ENCODE data around the gene BDH1. TPM values are rescaled to one million over a fixed set of nuclear protein-coding genes. Genes with fewer than 3 reads are reported as not detected.
A peak's percentile ranks its signal among the peaks of the same experiment; 100 is the strongest.

BDH1 gene
- total RNA-seq, 1 donor from 2014 or later: 9.8 TPM

DNA sequence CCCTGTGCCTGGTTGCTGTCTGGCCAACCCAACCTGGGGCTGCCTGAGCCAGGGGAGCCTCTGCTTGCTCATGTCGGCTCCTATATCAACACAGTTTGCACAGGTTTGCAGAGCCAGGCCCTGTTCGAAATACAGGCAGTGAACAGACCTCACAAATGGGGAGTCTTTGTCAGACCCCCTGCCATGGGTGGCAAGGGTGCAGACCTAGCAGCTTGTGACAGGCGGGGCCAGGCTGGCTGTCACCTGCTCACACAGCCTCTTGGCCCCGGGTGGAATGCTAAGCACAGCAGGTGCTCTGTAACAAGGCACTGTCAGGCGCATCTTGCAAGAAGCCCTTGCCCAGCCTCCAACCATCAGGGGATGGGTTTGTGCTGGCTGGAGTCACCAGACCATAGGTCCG is 47.3 kb downstream of the BDH1 start:
- no peak for FAIRE-seq
- DNase-seq (ENCODE audit: low spot score in 2 of 2): no peak

DNA sequence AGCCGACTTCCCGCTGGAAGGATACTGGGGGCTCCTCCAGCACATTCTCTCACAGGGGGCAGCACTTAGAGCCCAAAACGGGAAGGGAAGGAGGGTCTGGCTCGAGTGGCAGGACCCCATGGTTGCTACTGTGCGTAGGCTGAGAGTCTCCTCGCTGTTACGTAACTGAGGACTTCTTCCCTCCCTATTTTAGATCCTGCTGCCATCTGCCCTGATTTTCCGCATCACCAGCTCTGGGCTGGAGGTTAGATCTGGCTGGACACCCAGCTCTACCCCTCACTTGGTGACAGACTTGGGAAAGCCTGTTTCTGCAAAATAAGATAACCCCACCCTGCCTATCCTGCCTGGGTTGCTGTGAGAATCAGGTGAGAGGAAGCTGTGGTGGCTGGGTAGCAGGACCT is 47.7 kb downstream of the BDH1 start:
- FAIRE-seq (no peak), DNase-seq (ENCODE audit: low spot score in 2 of 2) (no peak)

DNA sequence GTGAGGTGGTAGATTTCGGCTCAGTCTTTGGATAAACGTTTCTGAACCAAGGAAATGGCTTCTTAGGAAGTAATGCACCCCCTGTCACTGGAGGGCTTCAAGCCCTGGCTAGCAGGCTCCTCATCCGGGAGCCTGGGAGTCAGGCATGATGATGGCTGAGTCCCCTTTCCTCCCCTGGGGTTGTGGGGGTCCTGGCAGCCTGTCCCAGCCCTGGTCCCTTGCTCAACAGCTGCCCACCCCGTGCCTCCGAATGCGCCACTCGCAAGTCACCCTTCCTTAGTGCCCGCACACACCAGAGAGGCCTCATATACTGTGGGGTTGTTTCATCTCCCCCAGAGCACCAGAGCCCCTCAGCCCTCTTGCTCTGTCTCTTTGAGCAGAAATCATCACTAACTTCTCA is 48.2 kb downstream of the BDH1 start:
- no peak for FAIRE-seq

DNA sequence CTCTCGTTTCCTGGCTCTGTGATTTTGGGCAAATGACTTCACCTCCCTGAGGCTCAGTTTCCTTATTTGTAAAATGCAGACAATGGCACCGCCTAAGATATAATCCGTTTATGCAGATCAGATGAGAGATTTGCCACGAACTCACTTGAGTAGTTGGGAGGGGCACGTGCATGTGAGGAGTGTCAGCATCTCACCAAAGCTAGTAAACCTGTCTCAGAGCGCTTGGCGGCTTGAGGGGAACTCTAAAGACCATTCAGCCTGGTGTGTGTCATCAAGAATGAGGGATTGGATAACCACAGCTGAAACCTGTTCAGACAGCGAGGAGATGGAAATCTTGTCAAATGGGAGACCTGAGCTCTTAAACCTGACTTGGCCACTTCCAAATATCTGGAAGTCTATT is 48.7 kb downstream of the BDH1 start:
- no peak for FAIRE-seq
- no peak for DNase-seq (ENCODE audit: low spot score in 2 of 2)

More for the DNA sequence above, 48.2 kb downstream of the BDH1 start:
- DNase-seq (ENCODE audit: low spot score in 2 of 2): no peak

DNA sequence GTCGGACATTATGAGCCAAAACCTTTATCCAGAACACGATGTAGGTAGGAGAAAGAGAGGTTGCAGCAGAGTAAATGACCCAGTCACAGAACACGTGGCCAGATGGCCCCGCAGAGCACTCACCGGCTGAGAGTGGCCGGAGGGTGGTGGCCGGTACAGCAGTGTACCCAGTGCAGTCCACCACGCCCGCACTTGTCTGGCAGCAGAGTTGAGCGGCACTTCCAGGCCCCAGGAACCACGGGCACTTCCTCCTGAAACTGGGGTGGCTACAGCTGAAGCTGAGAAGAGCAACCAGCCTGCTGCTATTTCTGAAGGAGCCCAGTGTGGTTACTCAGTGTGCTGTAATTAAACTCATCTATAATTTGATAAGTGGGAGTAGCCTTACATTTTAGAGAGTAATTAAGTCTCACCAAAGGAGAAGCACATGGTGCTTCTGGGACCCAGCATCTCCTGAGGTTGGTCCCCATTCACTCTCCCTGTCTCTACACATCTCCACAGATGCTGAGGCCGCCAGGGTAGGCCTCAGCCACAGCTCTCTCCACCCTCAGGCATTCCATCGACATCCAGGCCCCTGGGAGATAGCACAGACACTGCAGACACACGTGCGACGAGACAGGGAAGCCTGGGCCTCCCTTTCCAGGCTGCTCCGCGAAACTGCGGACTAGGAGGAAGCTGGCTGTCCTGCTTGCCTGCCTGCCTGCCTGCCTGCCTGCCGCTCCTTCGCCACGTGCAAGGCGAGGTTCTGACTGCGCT is 49.8 kb downstream of the BDH1 start:
- DNase-seq (ENCODE audit: low spot score in 2 of 2) (no peak), FAIRE-seq (no peak)

DNA sequence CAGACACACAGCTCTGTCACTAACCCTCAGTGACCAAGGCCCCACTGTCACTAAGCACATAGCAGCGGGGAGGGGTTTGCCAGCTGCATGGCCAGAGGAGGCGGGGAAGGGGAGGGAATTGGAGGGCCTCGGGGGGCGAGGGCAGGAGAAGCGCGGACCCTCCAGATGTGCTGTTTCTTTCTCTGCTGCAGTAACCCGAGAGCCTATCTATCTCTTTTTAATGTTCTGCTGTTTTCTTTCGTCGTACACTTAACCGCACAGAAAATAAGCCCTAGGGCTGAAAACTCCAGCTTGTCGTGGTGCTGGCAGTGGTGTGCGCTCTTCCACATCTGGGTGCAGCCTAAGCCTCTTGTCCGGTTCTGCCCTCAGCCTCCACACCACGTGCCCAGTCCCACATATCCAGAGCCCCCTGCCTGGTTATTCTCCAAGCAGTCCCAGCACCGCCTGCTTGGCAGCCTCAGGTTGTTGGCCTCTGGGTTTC is 51.1 kb downstream of the BDH1 start:
- DNase-seq (ENCODE audit: low spot score in 2 of 2): no peak
- FAIRE-seq: no peak

DNA sequence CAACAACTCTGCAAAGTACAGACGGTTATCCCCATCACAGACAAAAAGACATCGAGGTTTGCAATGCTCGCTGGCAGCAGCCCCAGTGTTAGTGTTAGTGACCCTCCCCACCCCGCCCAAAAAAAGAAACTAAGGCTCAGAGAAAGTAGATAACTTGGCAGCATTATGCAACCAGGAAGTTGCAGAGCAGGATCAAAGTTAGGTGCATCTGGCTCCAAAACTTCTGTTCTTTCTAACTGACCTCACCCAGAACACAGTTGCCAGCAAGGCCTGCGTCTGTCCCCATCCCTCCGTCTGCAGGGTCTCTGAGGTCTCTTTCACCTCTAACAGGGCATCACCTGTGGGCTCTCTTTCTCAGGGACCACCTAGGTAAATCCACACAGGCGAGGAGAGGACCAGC is 51.5 kb downstream of the BDH1 start:
- no peak for DNase-seq (ENCODE audit: low spot score in 2 of 2)
- FAIRE-seq: no peak

DNA sequence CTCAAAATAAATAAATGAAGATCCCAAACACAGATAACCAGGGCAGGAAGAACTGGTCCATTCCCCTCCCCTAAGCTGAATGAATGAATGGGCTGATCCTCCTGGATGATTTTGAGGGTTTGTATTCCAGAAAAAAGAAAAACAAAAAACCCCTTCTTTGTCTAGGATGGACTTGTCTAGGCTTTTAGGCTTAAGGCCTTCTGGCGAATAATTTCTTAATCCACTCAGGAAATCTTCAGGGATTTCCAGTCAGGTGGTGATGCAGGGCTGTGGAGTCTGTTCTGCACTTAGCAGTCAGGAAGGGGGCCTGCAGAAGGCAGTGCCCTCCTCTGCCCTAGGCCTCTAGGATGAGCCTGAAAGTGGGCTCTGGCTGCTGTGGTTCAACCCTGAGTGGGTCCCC is 52.1 kb downstream of the BDH1 start:
- DNase-seq (ENCODE audit: low spot score in 2 of 2): no peak

DNA sequence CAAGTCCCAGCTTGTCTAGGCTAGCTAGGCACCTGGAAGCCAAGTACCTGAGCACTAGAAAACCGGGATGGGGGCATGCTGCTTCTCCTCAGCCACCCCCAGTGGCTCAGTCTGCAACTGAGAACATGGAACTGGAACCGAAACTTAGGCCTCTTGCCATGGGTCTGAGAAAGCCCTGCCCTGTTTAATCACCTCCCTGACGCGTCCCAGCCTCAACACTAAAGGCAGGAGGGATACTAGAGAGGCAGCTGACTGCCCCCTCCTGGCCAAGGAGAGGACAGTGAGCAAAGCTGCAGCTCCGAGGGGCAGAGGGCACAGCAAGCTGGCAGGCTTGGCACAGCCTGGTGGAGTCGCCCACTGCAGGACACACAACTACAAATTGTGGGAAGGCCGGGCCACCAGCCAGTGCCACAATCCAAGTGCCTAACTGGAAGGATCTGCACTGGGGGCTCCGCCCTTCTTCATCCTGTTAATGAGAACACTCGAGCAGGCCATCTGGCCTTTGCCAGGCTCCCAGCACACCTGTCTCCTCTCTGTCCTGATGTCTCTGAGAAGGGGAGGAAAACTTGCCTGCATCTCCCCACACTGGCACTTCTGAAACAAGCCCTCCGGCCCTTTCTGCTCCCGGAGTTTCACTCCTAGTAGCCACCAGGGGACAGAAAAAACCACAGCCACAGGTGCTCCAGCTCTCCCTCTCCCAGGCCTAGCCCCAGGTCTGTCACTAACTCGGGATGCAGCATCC is 53.7 kb downstream of the BDH1 start:
- FAIRE-seq: no peak
- peak; percentile 62 to 65 for DNase-seq (ENCODE audit: low spot score in 2 of 2)

More for the DNA sequence above, 52.1 kb downstream of the BDH1 start:
- FAIRE-seq: no peak

DNA sequence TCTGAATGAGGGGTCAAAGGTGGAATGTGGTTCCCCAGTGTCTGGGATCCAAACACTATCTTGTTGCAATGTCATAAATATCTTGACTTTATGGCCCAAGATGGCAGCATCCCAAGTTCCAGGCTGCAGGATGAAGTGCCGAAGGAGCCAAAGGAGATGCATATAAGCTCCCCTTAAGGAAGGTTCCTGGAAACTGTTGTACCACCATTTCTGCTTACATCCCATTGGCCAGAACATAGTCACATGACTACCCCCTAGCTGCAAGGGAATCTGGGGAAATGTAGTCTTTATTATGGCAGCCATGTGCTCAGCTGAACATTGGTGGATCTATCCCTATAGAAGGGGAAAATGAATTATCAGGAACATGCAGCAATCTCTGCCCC is 54.3 kb downstream of the BDH1 start:
- no peak for FAIRE-seq
- no peak for DNase-seq (ENCODE audit: low spot score in 2 of 2)

DNA sequence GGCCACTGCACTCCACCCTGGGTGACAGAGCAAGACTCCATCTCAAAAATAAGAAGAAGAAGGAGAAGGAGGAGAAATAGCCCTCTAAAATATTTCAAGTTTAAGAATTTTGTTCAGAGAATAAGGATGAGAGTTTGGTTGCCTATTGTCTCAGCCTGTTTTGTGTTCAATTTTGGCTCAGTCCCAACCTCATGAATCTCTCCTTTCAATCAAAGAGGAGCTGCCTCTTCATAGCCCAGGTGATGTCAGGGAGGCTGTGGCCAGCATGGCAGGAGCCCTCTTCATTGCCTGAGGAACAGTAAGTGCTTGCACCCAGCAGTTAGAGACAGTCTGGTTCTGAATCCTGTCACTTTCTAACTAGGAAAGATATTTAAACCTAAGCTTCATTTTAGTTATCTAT is 55.0 kb downstream of the BDH1 start:
- FAIRE-seq: no peak
- no peak for DNase-seq (ENCODE audit: low spot score in 2 of 2)

DNA sequence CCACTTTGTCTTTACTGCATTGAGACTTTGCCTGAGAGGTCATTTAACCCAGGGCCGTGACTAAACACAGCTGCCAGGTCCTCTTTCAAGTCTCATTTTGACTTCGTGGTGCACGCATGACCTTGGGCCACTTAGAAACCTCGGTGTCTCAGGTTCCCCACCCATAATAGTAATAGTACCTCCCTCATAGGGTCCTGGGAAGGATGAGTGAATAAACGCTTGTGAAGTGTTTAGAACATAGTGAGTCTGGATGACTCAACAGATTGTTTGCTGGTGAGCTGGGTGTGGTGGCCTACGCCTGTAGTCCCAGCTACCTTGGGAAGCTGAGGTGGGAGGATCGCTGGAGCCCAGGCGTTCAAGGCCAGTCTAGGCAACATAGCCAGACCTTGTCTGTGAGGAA is 56.3 kb downstream of the BDH1 start:
- no peak for FAIRE-seq
- no peak for DNase-seq (ENCODE audit: low spot score in 2 of 2)

DNA sequence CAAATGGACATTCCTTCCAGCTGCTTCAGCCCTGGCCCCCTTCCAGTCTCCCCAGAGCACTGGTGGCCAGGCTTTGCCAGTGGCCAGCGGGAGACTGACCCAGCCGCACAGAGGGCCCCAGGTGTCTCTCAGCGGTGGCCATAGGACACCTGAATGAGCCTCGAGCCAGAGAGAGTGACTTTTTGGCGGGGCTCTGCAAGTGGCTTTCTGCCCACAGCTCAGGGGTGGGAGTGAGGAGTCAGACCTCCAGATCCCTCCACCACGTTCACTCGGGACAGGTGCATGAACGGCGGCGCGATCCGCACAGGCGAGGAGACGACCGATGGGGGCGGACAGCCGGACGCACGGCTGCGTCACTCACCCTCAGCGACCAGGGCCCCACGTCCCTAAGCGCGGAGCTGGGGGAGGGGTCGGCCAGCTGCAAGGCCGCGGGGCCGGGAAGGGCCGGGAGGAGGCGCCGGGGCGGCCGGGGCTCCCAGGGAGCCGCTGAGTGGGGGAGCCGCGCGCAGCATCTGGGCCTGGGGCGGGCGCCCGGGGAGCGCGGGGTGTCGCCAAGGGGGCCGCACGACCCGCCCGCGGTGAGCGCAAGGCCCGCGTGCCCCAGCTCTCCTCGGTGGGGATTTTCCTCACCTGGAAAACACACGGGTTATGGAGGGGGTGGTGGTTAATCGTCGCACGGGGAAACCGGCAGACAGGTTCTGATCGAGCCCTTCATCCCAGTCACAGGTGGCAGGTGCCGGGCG is 57.1 kb downstream of the BDH1 start:
- FAIRE-seq: no peak

DNA sequence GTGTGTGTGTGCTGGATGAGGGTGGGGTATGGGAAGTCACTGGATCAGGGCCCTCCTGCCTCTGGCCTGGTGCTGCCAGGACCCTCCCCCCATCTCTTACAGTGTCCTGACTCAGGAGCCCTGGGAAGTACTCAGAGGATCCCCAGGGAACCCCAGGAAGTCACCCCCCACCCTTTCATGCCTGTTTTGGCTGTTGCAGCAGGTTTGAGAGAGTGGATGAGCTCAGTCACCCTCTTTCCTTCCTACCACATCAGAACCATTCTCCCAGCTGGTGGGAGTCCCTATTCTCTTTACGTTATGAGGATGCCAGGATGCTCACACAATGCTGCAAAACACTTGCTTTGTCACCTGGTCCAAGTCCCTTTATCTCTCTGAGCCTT is 59.0 kb downstream of the BDH1 start:
- FAIRE-seq (no peak), DNase-seq (ENCODE audit: low spot score in 2 of 2) (no peak)

More for the DNA sequence above, 57.1 kb downstream of the BDH1 start:
- no peak for DNase-seq (ENCODE audit: low spot score in 2 of 2)

DNA sequence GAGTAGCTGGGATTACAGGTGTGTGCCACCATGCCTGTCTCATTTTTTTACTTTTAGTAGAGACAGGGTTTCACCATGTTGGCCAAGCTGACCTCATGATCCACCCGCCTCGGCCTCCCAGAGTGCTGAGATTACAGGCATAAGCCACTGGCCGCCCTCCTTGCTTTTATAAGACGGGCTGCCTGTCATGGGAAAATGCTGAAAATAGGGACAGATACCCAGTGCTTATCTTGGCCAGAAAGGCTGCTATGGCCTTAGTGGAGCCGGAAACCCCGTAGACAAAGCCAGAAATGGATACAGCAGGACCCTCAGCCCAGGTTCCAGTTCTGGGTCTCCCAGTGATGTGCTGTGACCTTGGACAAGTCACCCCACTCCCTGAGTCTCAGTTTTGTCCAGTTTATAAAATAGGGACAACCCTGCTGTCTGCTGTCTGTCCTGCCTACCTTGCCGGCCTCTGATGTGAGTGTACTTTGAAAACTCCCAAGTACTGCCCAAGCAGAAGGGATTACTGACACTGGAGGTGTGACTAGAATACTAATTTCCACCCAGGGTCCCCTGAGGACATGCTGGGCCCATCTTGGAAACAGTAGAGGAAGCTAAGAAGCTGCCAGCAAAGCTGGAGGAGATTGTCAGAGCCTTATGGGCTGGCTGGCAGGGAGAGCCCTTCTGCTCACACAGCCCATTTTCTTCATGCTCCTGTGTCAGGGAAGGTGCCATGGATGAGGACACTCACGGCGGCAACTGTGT is 59.6 kb downstream of the BDH1 start:
- FAIRE-seq: no peak
- DNase-seq (ENCODE audit: low spot score in 2 of 2): peak in 1 of 2 donors; percentile 69

DNA sequence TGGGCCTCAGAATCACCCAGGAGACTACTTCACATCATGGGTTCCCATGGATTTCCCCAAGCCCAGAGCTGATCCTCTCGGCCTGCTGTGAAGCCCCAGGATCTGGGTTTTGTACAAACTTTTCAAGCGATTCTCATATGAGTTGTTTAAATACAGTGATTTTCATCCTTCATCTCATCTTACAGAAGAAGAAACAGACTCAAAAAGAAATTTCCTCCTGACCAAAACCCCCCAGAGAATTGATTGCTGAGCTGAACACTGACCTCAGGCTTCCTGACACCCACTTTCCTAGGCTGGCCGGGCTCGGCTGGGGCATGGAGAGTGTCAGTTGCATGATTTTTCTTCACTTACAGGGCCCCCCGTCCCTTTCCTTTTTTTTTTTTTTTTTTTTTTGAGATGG is 60.3 kb downstream of the BDH1 start:
- DNase-seq (ENCODE audit: low spot score in 2 of 2): no peak
- FAIRE-seq: no peak

DNA sequence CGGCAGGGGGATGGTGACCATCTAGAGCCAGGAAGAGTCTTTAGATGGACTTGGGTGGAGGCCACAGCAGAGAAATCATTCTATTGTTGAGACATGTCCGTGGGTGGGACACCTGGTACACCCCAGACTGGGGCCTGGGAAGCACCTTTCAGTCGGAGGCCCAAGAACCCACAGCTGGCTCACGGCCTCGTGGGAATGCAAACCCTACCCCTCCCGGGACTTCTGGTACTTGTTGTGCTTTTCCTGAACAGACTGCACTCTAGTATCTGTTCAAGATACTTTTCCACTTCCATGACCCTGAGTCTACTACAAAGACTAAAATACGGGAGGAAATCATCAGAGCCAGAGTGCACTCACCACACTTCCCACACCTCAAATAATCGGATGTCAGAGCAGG is 60.7 kb downstream of the BDH1 start:
- no peak for FAIRE-seq

DNA sequence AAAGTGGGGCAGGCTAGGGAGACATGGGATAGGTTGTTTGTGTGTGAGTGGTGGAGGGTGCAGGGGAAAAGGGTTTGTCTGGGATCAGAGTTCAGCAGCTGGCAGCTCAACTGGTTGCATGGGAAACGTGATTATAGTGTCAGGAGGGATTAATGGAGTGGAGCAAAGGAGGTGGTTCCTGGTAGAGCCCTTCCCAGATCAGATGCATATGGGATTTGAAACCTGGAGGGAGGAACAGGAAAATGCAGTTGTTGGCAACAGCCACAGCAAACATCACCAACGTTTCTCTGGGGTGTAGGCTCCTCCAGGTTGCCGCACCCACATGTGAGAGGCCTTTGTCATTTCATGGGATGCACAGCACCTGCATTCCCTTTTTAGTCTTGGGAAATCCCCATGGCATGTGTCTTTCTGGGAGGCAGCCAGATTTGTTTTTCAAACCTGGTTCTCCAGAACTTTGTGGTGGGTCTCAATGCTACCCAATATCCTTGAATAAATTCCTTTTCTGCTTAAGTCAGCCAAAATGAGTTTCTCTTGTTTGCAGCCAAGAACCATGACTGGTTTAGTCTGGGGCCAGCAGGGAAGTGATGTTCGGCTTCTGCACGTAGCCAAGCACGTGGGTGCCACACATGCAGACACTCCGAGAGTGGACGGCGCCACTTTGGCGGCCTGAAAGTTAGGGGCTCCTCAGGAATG is 61.3 kb downstream of the BDH1 start:
- no peak for DNase-seq (ENCODE audit: low spot score in 2 of 2)
- no peak for FAIRE-seq

More for the DNA sequence above, 60.7 kb downstream of the BDH1 start:
- no peak for DNase-seq (ENCODE audit: low spot score in 2 of 2)

DNA sequence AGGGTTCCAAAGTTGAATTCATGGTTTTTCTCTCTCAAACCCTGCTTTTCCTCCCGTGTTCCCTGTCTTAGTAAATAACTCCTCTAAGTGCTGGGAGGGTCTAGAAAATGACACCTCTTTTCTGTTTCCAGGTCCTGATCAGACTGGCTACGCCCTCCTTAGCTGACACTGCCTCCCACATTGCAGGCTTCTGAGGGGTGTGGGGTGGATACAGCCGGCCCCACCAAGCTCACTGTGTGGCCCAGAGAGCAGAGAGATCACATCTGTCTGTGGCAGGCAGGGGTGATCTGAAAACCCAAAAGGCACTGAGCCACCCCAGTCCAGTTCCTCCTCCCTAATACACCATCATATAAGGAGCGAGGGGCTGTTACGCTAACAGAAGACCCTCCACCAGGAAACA is 62.7 kb downstream of the BDH1 start:
- FAIRE-seq (no peak), DNase-seq (ENCODE audit: low spot score in 2 of 2) (no peak)
